PC-3 (cell line): ENCODE data around the gene OCA2.

Experiments
- EZH2 ChIP-seq: fragments of 300-600 bp; sonication (generic); IDR thresholded peaks from one replicate; pipeline ENCODE4 v1.6.1; 2017; ENCODE audit warnings: antibody characterized with exemption, mild to moderate bottlenecking, low read length; ENCODE audit not compliant: unreplicated experiment
- EZH2phosphoT487 ChIP-seq: fragments of 300-600 bp; sonication (generic); IDR thresholded peaks from 2 replicates; pipeline ENCODE4 v1.6.1; 2018; ENCODE audit warnings: mild to moderate bottlenecking, antibody characterized with exemption, low read length, borderline replicate concordance
- TF ChIP-seq, protein P1 (sequence below): fragments of 300-600 bp; sonication (generic); conservative IDR thresholded peaks from 2 replicates; pipeline ENCODE4 v1.5.1; 2017; ENCODE audit warnings: antibody characterized with exemption, low read depth, mild to moderate bottlenecking, low read length

DNA sequence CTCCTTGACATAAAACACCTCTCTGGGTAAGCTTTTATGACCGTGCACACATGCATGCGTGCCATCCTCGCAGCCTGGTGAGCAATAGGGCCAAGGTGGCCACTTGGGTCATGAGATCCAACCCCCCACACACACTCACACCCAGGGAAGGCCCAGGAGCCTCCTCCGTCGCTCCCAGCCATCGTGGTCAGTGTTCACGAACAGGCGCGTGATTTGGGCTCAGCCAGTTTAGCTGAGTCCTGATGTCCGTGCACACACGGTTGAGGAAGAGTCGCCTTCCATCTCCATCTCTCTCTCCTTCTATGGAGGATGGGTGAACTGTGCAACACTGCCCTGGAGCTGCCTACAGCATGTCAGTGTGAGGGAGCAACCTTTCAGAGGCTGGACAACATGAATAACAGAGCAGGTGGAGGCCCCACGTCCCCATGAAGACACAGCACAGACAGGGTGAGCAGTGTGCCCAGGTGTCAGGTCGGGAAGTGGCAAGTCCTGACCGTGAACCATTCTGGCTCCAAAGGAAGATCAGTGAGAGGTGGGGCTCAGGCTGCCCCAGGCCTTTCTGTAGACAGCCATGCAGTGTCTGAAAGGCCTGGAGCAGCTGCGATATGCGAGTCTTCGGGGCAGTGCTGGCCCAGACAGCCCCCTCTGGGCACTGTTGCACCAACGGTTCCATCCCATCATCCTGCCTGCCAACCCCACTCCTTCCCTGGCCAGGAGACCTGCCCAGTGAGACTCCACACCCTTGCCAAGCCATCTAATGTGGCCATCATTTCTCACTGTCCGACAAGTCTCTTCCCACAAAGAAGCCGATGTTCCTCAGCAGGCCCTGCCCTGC, 253.4 kb downstream of the OCA2 start:
- TF ChIP-seq, protein P1, sequence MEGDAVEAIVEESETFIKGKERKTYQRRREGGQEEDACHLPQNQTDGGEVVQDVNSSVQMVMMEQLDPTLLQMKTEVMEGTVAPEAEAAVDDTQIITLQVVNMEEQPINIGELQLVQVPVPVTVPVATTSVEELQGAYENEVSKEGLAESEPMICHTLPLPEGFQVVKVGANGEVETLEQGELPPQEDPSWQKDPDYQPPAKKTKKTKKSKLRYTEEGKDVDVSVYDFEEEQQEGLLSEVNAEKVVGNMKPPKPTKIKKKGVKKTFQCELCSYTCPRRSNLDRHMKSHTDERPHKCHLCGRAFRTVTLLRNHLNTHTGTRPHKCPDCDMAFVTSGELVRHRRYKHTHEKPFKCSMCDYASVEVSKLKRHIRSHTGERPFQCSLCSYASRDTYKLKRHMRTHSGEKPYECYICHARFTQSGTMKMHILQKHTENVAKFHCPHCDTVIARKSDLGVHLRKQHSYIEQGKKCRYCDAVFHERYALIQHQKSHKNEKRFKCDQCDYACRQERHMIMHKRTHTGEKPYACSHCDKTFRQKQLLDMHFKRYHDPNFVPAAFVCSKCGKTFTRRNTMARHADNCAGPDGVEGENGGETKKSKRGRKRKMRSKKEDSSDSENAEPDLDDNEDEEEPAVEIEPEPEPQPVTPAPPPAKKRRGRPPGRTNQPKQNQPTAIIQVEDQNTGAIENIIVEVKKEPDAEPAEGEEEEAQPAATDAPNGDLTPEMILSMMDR, result no peak
- no peak for TF ChIP-seq EZH2phosphoT487
- TF ChIP-seq EZH2, result no peak
